SK-N-SH treated with all-trans-retinoic acid at 6 μM for 48 hours (cell line): ENCODE data around the gene JAM2.

ENCODE experiments used
- ARNTL ChIP-seq: fragments of 450-650 bp; formaldehyde crosslinking; IDR thresholded peaks from 2 replicates; pipeline ENCODE4 v1.5.0; 2020; ENCODE audit warnings: low read depth, mild to moderate bottlenecking, moderate library complexity, borderline replicate concordance
- CSDC2 ChIP-seq: fragments of 250-450 bp; sonication (Bioruptor Pico); IDR thresholded peaks from 2 replicates; pipeline ENCODE4 v1.5.0; 2020; ENCODE audit warnings: mild to moderate bottlenecking, moderate library complexity
- OSR1 ChIP-seq: fragments of 250-450 bp; sonication (Bioruptor Pico); IDR thresholded peaks from 2 replicates; pipeline ENCODE4 v1.8.0; 2022; ENCODE audit warnings: moderate library complexity, mild to moderate bottlenecking, inconsistent platforms
- PATZ1 ChIP-seq: fragments of 250-450 bp; sonication (Bioruptor Pico); IDR thresholded peaks from 2 replicates; pipeline ENCODE4 v1.8.0; 2020; ENCODE audit warnings: mild to moderate bottlenecking, moderate library complexity, borderline replicate concordance
- PPARA ChIP-seq: fragments of 250-450 bp; sonication (Bioruptor Pico); IDR thresholded peaks from 2 replicates; pipeline ENCODE4 v1.5.0; 2020; ENCODE audit warnings: mild to moderate bottlenecking, borderline replicate concordance
- RARB ChIP-seq: fragments of 250-450 bp; sonication (Bioruptor Pico); IDR thresholded peaks from 2 replicates; pipeline ENCODE4 v1.8.0; 2021; ENCODE audit warnings: mild to moderate bottlenecking, moderate library complexity
- TCF4 ChIP-seq: fragments of 250-450 bp; sonication (Bioruptor Pico); IDR thresholded peaks from 2 replicates; pipeline ENCODE4 v1.8.0; 2021; ENCODE audit warnings: mild to moderate bottlenecking, moderate library complexity, borderline replicate concordance
- ZC3H10 ChIP-seq: fragments of 250-450 bp; sonication (Bioruptor Pico); IDR thresholded peaks from 2 replicates; pipeline ENCODE4 v1.5.1; 2021; ENCODE audit warnings: mild to moderate bottlenecking, moderate library complexity
- ZFP3 ChIP-seq: fragments of 250-450 bp; sonication (Bioruptor Pico); IDR thresholded peaks from 2 replicates; pipeline ENCODE4 v1.5.0; 2020; ENCODE audit warnings: mild to moderate bottlenecking, moderate library complexity
- ZFP30 ChIP-seq: fragments of 450-650 bp; formaldehyde crosslinking; IDR thresholded peaks from 2 replicates; pipeline ENCODE4 v1.5.0; 2022; ENCODE audit warnings: mild to moderate bottlenecking, moderate library complexity
- ZNF565 ChIP-seq: fragments of 450-650 bp; formaldehyde crosslinking; conservative IDR thresholded peaks from 2 replicates; pipeline ENCODE4 v1.5.0; 2020; ENCODE audit warnings: low read depth, mild to moderate bottlenecking, moderate library complexity
- ZNF8 ChIP-seq: fragments of 450-650 bp; formaldehyde crosslinking; IDR thresholded peaks from 2 replicates; pipeline ENCODE4 v1.5.0; 2020; ENCODE audit warnings: mild to moderate bottlenecking, moderate library complexity
- TF ChIP-seq, protein P1 (sequence below): fragments of 250-450 bp; sonication (Bioruptor Pico); IDR thresholded peaks from 2 replicates; pipeline ENCODE4 v1.8.0; 2021; ENCODE audit warnings: low read depth, mild to moderate bottlenecking, moderate library complexity, borderline replicate concordance

DNA sequence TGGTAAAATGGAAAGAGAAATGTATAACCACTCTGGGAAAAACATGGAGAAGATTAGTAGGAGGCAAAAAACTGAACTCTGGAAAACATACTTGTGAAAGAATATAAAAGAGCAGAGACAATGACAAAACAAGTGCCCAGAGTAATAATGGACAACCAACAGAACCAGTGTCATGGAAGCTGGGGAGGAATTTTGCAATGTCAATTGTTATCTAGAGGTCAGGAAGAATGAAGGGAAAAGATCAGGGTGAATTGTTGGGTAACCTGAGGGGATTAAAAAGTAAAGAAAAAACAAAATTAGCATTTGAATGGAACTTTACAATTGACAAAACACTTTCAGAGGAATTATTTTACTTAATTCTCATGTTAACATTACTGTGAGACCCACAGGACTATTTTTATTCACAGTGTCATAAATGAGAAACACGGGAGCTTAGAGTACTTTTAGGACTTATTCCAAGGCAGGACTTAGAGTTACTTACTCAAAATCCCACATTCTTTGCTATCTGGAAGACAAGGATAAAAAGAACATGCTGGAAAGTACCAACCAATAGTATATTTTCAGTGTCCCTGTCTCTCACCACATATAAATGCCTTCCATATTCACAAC lies 19.5 kb downstream of the JAM2 start:
- TF ChIP-seq ZC3H10 (CRISPR knock-in tag), result no peak
- TF ChIP-seq, protein P1, sequence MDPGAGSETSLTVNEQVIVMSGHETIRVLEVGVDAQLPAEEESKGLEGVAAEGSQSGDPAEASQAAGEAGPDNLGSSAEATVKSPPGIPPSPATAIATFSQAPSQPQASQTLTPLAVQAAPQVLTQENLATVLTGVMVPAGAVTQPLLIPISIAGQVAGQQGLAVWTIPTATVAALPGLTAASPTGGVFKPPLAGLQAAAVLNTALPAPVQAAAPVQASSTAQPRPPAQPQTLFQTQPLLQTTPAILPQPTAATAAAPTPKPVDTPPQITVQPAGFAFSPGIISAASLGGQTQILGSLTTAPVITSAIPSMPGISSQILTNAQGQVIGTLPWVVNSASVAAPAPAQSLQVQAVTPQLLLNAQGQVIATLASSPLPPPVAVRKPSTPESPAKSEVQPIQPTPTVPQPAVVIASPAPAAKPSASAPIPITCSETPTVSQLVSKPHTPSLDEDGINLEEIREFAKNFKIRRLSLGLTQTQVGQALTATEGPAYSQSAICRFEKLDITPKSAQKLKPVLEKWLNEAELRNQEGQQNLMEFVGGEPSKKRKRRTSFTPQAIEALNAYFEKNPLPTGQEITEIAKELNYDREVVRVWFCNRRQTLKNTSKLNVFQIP, result no peak
- TF ChIP-seq RARB, result no peak
- TF ChIP-seq OSR1 (CRISPR knock-in tag), result no peak
- TF ChIP-seq PATZ1 (CRISPR knock-in tag), result no peak
- TF ChIP-seq TCF4 (CRISPR knock-in tag), result no peak
- TF ChIP-seq ZFP30 (CRISPR knock-in tag), result no peak
- no peak for TF ChIP-seq PPARA (CRISPR knock-in tag)
- TF ChIP-seq ZFP3, result no peak
- TF ChIP-seq ZNF8 (CRISPR knock-in tag), result no peak
- TF ChIP-seq CSDC2 (CRISPR knock-in tag), result no peak
- TF ChIP-seq ARNTL (CRISPR knock-in tag), result no peak
- no peak for TF ChIP-seq ZNF565 (CRISPR knock-in tag)
